Measurements from ENCODE around the gene ADCY5. TPM values are rescaled to one million over a fixed set of nuclear protein-coding genes. Genes with fewer than 3 reads are reported as not detected.

Gene ADCY5
- total RNA-seq, 1 donor from 2014 or later, result 6.8 TPM

DNA sequence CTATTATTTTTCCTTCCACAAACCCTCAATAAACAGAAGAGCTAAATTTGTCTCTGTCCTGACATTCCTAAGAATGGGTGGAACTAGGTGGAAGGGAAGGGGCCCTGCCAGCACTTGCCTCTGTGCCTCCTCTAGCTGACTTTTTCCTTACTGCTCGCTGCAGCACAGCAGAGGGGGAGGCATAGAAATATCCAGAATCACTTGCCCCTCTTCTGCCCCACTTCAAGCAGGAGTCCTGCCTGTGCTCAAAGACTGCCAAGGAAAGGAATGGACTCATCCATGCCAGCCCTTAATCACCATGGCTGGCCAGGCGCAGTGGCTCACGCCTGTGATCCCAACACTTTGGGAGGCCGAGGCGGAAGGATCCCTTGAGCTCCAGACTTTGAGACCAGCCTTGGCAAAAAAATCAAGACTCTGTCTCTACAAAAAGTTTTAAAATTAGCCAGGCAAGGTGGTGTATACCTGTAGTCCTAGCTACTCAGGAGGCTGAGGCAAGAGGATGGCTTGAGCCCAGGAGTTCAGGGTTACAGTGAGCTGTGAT is 51.8 kb downstream of the ADCY5 start:
- H3K27me3 Mint-ChIP-seq (ENCODE audit: low read depth), result peaks cover 17% of the 10 kb centered on the region
- H3K27ac Mint-ChIP-seq, result no peak overlapping the region
- no peak for DNase-seq (ENCODE audit: low spot score in 2 of 2, unreplicated experiment in 2 of 2)
- no peaks in the 10 kb centered on the region for H3K9me3 Mint-ChIP-seq
- no peak overlapping the region for H3K4me3 Mint-ChIP-seq
- H3K4me1 Mint-ChIP-seq, result peaks cover 31% of the 10 kb centered on the region
- H3K36me3 Mint-ChIP-seq, result no peaks in the 10 kb centered on the region
- TF ChIP-seq, protein P1, sequence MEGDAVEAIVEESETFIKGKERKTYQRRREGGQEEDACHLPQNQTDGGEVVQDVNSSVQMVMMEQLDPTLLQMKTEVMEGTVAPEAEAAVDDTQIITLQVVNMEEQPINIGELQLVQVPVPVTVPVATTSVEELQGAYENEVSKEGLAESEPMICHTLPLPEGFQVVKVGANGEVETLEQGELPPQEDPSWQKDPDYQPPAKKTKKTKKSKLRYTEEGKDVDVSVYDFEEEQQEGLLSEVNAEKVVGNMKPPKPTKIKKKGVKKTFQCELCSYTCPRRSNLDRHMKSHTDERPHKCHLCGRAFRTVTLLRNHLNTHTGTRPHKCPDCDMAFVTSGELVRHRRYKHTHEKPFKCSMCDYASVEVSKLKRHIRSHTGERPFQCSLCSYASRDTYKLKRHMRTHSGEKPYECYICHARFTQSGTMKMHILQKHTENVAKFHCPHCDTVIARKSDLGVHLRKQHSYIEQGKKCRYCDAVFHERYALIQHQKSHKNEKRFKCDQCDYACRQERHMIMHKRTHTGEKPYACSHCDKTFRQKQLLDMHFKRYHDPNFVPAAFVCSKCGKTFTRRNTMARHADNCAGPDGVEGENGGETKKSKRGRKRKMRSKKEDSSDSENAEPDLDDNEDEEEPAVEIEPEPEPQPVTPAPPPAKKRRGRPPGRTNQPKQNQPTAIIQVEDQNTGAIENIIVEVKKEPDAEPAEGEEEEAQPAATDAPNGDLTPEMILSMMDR (IDR thresholded peaks at IDR 0.05; ENCODE audit: unreplicated experiment), result no peak

DNA sequence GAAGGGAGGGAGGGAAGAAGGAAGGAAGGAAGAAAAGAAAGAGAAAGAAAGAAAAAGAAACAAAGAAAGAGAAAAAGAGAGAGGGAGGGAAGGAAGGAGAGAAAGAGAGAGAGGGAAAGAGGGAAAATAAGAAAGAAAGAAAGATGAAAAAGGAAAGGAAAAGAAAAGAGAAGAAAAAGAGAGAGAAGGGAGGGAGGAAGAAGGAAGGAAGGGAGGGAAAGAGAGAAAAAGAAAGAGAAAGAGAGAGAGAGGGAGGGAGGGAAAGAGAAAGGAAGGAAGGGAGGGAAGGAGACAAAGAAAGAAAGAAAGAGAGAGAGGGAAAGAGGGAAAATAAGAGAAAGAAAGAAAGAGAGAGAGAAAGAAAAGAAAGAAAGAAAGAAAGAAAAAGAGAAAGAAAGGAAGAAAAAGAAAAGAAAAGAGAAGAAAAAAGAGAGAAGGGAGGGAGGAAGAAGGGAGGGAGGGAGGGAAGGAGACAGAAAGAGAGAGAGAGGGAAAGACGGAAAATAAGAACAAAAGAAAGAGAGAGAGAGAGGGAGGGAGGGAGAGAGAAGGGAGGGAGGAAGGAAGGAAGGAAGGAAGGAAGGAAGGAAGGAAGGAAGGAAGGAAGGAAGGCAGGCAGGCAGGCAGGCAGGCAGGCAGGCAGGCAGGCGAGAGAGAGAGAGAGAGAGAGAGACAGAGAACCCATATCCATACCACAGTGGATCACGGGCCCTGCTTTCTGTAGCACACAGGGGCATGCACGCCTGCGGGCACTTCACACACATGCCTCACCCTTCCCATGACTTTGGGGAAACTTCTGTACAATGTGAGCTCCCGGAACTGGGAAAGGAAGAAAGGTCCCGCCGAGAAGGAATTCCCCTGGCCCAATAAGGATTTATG is 52.5 kb downstream of the ADCY5 start:
- H3K4me3 Mint-ChIP-seq, result no peak overlapping the region

DNA sequence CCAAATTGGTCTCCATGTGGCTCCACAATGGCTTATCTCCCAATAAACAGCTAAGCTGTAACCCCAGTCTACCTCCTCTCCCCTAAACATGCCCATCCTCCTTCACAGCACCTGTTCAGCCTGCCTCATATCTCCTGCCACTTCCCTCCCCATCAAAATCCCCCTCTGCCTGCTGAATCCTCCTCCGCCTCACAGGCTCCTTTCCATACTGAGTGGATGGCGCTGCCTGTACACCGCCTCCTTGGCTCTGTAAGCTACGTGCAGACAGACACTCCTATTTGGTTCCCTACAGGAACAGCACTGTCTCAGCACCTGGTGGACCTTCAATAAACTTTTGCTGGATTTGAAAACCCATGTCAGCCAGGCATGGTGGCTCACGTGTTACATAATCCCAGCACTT is 53.7 kb downstream of the ADCY5 start:
- Mint-ChIP-seq H3K9me3 (no peaks in the 10 kb centered on the region), H3K27me3 (ENCODE audit: low read depth) (peaks cover 8% of the 10 kb centered on the region), H3K4me3 (no peak overlapping the region), H3K36me3 (no peaks in the 10 kb centered on the region), H3K27ac (no peak overlapping the region), H3K4me1 (peaks cover 47% of the 10 kb centered on the region)
- TF ChIP-seq, protein P1 (IDR thresholded peaks at IDR 0.05; ENCODE audit: unreplicated experiment), result no peak
- DNase-seq (ENCODE audit: low spot score in 2 of 2, unreplicated experiment in 2 of 2), result no peak

More for the DNA sequence above, 52.5 kb downstream of the ADCY5 start:
- Mint-ChIP-seq H3K27me3 (ENCODE audit: low read depth) (peaks cover 11% of the 10 kb centered on the region), H3K27ac (no peak overlapping the region), H3K4me1 (peaks cover 38% of the 10 kb centered on the region), H3K9me3 (no peaks in the 10 kb centered on the region), H3K36me3 (no peaks in the 10 kb centered on the region)
- TF ChIP-seq, protein P1 (IDR thresholded peaks at IDR 0.05; ENCODE audit: unreplicated experiment), result no peak
- no peak for DNase-seq (ENCODE audit: low spot score in 2 of 2, unreplicated experiment in 2 of 2)

DNA sequence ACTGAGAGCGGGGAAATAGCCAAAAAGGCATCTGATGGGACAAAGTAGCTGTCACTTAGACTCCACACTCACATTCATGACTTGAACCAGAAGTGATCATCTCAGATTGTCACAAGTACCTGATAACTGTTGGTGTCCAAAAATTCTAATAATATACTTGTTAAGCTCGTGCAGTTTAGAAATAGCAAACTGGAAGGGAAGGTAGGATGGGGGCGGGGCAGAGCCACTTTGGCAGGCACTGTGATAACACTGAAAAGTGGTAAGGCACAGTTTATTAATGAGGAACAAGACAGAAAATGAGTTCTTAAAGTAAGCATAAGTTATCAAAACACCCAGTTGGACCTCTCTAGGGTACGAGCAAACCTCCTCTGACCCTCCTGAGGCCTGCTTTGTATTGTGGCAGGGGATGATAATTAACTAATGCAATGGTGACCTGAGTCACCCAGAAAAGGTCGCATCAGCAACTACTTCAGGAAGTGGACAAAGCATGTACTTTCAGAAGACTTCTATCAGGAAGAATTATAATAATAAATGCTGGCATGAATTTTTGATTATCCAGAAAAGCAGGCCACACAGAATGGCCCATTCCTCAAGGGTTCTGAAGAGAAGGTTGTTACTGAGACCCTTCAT is 54.4 kb downstream of the ADCY5 start:
- no peaks in the 10 kb centered on the region for H3K36me3 Mint-ChIP-seq
- H3K9me3 Mint-ChIP-seq, result no peaks in the 10 kb centered on the region
- H3K27ac Mint-ChIP-seq, result no peak overlapping the region
- no peak overlapping the region for H3K4me3 Mint-ChIP-seq
- H3K4me1 Mint-ChIP-seq, result peaks cover 43% of the 10 kb centered on the region
- TF ChIP-seq, protein P1 (IDR thresholded peaks at IDR 0.05; ENCODE audit: unreplicated experiment), result no peak
- DNase-seq (ENCODE audit: low spot score in 2 of 2, unreplicated experiment in 2 of 2), result no peak
- peaks cover 11% of the 10 kb centered on the region for H3K27me3 Mint-ChIP-seq (ENCODE audit: low read depth)

DNA sequence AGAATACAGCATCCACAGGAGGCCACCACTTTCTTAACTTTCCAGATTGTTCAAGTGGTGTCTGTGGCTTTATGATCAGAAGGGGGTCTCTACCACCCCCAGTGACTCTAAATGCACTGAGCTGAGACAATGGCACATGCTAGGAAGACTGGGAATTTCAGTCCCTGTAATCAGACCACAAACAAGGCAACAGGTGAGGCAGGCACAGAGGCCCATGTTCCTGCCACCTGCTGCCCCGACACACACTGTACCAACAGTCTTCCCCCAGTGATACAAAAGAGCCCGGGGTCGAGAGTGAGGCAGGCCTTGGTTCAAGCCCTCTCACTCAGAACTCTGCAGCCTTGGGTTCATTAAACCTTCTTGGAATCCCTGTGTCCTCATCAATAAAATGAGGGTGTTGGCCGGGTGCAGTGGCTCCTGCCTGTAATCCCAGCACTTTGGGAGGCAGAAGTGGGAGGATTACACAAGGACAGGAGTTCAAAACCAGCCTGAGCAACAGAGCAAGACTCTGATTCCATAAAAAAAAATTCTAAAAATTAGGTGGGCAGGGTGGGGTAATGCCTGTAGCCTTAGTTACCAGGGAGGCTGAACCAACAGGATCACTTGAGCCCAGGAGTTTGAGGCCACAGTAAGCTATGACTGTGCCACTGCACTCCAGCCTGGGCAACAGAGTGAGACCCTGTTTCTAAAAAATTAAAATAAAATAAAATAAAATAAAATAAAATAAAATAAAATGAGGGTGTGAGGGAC is 55.8 kb downstream of the ADCY5 start:
- Mint-ChIP-seq H3K4me1 (peaks cover 37% of the 10 kb centered on the region), H3K9me3 (no peaks in the 10 kb centered on the region), H3K36me3 (no peaks in the 10 kb centered on the region), H3K4me3 (no peak overlapping the region), H3K27me3 (ENCODE audit: low read depth) (peaks cover 23% of the 10 kb centered on the region), H3K27ac (no peak overlapping the region)
- DNase-seq (ENCODE audit: low spot score in 2 of 2, unreplicated experiment in 2 of 2), result no peak
- TF ChIP-seq, protein P1 (IDR thresholded peaks at IDR 0.05; ENCODE audit: unreplicated experiment), result no peak
